GM19239 (cell line): ENCODE data around the gene TTC23L.

Experiments
- DNase-seq: peaks from one replicate; pipeline ENCODE4 v3.0.0; 2011; ENCODE audit warnings: low spot score; ENCODE audit not compliant: insufficient read length
- FAIRE-seq: peaks from 2 replicates; lab custom pipeline; 2011; peaks lifted over from hg19 to GRCh38; lab: Jason Lieb, UNC

TTC23L gene

DNA sequence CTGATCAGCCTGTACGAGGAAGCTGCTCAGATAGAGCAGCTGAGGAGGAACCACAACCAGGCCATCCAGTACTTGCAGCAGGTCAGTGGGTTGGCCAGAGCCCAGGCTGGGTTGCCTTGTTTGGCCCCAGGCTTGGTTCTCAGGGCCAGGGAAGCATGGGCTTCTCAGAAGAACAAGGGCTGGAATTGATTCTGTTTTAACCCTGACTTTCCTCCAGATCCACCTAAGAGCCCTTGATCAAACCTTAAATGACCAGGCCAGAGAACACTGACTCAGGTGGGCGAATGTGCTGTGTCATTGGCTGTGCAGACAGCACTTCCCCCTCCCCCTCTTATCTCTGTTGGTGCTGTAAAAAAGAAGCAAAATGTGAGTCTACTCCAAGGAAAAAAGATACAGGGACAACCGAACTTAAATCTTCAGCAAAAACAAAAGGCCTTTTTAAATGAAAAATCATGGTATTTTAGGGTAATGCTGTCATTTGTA is 28.1 kb downstream of the TTC23L start:
- DNase-seq (no peak), FAIRE-seq (no peak)

GRCh38 chr5:34867660-34868059 is 28.7 kb downstream of the TTC23L start:
- no peak for DNase-seq
- no peak for FAIRE-seq

- no peak for DNase-seq
- FAIRE-seq, result no peak
Observed at GRCh38 chr5:34868791-34869190, 29.8 kb downstream of the TTC23L start.

DNA sequence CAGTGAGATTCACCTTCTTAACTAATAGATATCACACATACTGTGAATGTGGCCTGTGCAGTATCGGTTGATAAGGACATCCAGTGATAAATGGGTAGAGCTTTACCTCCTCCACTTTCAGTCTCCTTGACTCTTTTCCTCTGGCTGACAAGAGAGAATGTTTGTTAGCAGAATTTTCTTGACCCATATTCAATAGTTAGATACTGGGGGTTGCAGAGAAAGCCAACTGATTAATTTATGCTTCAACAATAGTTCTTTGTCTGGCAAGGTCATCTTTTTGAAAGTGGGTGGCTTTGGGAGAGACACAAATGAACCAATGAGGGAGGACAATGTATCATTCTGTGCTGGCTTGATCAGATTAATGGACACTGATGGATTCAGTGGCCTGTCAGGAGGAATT is 30.3 kb downstream of the TTC23L start:
- DNase-seq (no peak), FAIRE-seq (no peak)

GRCh38 chr5:34870382-34870781 is 31.4 kb downstream of the TTC23L start:
- DNase-seq, result no peak
- FAIRE-seq, result no peak

DNA sequence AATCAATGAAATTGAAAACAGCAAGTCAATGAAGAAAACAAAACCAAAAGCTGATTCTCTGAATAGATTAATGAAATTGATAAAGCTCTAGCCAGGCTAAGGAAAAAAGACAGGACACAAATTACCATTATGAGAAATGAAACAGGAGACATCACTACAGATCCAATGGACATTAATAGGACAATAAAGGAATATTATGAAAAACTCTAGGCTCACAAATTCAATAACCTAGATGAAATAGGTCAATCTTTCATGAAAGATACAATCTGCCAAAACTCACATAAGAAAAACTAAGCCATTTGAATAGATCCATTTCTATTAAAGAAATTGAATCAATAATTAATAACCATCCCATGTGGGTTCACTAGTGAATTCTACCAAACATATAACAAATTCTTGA is 37.3 kb downstream of the TTC23L start:
- no peak for FAIRE-seq

DNA sequence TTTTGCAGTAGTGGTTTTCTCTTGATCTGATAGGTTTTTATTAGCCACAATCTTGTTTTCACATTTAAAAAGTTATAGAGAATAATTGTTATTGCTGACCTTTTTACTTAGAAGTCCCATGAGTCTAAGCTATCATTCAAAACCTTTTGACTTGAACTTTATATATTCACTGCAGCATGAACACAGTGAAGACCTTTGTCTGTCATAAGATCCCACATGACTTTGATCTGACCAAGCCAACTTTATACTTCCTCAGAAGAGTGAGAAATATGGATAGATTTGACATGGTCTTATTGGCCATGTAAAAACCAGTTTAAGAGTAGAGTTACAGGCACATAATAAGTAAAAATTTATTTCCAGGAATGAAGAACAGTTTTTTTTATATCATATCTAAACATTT is 42.3 kb downstream of the TTC23L start:
- DNase-seq, result no peak
- no peak for FAIRE-seq

More for the DNA sequence above, 37.3 kb downstream of the TTC23L start:
- DNase-seq, result no peak

DNA sequence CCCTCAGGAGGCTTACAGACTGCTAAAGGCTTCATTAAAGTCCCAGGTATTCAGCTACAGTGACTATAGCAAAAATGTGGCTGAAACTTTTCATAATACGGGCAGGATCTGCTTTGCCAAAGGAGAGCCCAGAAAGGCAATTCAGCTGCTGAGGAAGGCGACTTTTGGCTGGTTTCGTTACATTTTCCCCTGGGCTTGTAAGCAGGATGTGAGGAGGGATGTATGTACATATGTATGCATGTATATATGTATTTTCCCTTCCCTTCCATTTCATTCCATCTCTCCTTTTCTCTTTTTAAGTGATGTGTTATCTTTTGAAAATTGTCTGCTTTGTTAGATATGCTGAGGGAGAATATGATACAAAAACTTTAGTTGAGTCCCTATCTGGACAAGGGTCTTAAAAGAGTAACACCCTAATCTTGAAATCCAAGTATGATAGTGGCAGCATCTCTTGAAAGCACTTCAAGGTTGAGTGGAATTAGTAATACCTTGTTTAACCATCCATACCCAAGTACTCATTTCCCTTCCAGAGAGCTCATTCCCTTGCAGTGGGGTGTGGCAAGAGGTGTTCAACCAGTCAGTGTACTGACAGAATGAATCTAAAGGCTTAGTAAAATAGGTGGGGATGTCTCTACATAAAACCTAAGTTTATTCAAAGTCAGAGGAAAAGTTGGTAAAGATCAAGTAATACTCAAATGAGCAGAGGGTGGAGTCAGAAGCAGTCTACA is 47.6 kb downstream of the TTC23L start:
- FAIRE-seq, result no peak
- DNase-seq, result no peak

- FAIRE-seq (no peak), DNase-seq (no peak)
Observed at GRCh38 chr5:34889394-34889793, 50.4 kb downstream of the TTC23L start.

DNA sequence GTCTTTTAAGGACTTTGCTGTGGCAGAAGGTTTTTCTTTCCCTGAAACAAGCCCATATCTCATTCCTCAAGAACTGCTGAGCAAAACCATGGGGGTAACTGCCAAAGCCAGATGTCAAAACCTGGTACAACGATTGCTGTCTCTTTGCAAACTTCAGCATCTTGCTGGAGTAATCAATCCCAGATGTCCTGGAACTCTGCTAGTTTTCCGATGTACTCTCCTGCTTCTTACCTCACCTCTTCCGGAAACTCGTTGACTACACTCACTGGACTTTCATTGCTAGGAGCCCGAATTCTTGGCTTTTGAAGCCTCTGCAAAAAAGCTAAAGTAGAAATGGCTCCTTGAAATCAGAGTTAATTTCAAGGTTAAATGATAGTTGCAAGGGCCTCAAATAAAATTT is 53.0 kb downstream of the TTC23L start:
- DNase-seq (no peak), FAIRE-seq (no peak)

GRCh38 chr5:34892414-34892813 is 53.5 kb downstream of the TTC23L start:
- FAIRE-seq, result no peak
- no peak for DNase-seq

DNA sequence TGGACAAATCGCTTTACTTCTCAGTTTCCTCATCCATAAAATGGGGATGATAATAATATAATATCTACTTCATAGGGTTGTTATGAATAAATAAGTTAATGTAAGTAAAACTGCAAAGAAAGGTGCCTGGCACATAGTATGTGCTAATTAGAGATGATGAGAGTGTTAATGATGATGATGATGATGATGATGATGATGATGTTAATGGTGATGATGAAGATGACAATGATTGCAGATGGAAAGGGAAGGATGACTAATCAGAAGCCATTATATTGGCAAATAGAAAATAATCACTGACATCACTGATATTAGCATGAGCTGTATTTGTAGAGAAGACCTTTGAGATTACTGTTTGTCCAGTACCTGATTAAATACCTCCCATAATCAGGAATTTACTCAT is 55.8 kb downstream of the TTC23L start:
- no peak for DNase-seq
- FAIRE-seq, result no peak

DNA sequence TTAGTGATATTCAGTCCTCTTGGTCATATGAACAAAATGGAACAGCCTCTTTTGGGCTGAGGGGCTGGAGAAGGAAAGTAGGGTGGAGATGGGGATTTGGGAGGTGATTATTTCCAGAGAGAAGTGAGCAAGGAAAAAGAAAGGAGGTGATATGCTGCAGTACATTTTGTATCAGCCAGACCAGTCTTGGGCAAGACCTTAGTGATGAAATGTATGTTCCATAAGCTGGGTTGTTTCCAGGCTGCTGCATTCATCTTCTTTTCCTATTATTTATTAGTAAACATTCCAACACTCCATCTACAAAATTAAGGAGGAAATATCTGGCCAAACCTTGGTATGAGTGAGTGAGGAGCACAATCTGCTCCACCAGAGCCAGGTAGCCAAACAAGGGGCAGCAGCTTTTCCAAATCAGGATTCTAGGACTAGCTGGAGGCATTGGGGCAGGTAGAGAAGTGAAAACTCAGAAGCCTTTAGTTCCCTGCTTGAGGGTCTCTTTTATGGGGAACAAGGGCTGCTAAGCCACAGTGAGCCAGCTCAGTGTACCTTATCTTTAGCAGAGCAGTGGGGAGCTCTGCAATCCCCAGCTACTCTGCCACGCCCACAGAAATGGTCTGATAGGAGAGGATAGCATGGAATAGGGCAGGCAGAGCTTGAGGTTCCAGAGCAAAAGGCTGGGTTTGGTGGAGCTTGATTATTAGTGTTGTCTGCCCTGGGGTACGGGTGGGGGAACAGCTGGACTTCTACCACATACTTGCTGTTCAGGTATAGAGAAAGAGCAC is 56.9 kb downstream of the TTC23L start:
- DNase-seq (no peak), FAIRE-seq (no peak)

DNA sequence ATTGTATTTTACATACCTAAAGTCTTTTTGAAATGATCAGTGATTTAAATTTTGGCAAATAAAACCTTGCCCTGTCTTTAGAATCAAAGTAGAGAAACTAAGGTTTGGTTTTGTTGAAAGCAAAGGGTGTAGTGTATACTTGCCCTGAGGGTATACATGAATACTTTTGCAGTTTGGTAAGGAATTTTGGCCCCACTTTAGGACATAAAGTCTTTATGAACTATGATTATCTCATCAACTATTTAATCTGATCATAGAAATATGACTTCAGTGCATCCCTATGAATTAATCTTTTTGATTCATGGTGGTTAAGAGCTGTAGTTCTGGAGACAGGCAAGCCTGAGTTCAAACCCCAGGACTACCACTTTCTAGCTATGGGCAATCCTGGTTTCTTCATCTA is 58.7 kb downstream of the TTC23L start:
- DNase-seq (no peak), FAIRE-seq (no peak)

DNA sequence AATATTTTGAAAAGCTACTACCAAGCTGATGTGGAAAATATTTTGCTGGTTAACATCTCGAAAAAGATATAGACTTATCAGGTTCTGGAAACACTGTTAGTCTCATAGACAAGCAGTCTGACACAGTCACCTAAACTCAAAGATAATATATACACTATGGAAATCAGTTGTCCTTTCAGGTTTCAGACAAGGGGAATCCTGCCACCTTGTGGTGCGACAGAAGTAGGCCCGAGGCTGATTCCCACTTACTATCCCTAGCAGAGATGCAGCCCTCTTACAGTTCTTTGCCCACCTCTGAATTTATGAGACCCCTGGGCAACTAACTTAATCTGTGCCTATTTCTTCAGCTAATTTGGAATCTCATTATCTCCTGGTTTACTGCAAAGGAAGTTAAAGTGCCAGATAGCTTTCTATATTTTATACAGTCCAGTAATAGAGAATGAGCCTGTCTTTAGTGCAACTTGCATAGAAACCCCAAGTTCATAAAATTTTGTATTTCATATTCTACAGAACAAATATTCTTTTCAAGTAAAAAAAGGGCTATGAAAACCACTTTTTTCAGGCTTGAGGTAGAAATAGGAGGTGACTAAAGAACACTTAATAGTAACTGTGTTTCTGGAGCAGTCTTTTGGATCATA is 59.4 kb downstream of the TTC23L start:
- FAIRE-seq, result peak; percentile 94
- peak; percentile 26 for DNase-seq

GRCh38 chr5:34899066-34899465 is 60.1 kb downstream of the TTC23L start:
- FAIRE-seq, result no peak

GRCh38 chr5:34900652-34901051 is 61.7 kb downstream of the TTC23L start:
- DNase-seq (no peak), FAIRE-seq (no peak)

More at GRCh38 chr5:34899066-34899465, 60.1 kb downstream of the TTC23L start:
- DNase-seq, result no peak

- no peak for FAIRE-seq
- DNase-seq, result no peak
Observed at GRCh38 chr5:34903260-34903659, 64.3 kb downstream of the TTC23L start.

DNA sequence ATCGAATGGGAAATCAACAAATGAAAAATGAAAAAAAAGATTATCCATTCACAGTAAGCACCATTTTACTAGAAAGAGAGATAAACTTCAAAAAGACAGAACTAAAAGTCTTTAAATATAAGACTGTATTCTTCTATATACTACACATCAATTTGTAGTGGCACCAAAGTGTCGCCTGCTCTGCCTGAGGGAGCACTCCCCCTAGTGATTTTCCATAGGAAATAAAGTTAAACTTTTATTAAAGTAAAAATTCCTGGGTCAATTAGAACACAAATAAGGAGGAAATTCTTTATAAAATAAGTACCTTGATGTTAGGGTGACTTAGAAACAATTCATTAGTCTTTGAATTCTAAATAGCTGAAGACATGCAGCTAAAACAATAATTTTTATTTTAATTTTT is 66.6 kb downstream of the TTC23L start:
- FAIRE-seq, result no peak
- no peak for DNase-seq

- DNase-seq, result no peak
- FAIRE-seq, result no peak
Observed at GRCh38 chr5:34913072-34913471, 74.1 kb downstream of the TTC23L start.

DNA sequence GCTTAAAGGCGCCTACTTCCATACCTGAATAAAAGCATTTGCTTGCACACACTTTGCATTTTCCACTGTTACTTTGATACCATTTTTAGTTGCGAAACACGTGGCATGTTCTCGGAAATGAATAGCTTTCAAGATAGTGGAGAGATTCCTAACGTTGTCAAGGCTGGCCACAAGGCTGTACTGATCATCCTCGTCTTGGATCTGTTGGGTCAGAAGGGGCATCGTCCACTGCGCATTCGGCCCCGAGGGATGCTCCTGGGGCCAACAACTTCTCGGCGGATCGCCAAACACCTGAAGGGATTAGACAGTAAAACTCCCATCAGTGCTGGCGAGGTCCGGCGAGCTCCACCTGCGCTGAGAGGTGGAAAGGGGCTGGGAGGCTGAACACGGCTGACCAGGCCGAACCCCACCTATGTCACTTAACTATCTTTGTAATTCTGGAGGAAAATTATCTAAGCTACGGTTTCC is 75.7 kb downstream of the TTC23L start:
- FAIRE-seq (peak; percentile 53), DNase-seq (no peak)
